RKO (cell line): ENCODE results near the gene DNTTIP2.
"Not testable (repeated sequence)": the region's sequence is repeated elsewhere in the genome, so short reads cannot be mapped to it uniquely, and the experiment has no call there.

Experiments used
- DNase-seq: peaks from one replicate; pipeline ENCODE4 v3.0.0-alpha.2; 2016; ENCODE audit warnings: low spot score

DNTTIP2 gene, protein sequence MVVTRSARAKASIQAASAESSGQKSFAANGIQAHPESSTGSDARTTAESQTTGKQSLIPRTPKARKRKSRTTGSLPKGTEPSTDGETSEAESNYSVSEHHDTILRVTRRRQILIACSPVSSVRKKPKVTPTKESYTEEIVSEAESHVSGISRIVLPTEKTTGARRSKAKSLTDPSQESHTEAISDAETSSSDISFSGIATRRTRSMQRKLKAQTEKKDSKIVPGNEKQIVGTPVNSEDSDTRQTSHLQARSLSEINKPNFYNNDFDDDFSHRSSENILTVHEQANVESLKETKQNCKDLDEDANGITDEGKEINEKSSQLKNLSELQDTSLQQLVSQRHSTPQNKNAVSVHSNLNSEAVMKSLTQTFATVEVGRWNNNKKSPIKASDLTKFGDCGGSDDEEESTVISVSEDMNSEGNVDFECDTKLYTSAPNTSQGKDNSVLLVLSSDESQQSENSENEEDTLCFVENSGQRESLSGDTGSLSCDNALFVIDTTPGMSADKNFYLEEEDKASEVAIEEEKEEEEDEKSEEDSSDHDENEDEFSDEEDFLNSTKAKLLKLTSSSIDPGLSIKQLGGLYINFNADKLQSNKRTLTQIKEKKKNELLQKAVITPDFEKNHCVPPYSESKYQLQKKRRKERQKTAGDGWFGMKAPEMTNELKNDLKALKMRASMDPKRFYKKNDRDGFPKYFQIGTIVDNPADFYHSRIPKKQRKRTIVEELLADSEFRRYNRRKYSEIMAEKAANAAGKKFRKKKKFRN

DNA sequence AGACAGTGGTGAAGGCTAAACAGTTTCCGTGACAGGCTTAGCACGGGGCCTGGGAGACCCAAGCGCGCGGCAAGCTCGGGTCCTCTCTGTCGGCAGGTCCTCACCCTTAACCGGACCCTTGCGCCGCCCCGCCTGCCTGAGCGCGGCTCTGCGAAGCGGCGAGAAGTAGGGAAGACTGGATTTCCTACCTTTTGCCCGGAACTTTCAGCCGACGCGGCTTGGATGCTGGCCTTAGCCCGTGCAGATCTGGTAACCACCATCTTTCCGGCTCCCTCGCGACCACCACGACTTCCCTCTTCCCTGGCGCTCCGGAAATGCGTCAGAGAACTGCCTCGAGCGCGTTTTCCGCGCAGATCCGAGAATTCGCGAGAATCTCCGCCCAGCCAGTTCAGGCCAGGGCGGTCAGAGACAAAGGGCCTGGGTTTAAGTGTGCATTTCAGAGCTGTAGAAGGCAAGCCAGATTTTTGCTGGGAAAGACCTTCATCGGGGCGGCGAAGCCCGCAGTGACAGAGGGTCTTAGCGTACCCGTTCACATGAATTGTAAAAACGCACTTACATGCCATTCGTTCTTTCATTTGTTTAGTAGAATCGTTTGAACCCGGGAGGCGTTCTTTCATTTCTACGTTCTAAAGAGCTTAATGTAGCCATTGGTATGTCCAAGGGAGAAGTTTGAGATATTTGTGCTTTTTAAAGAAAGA, at the start of gene DNTTIP2:
DNTTIP2 (minus strand) TSS at position 318 of the 698 bp plus-strand sequence; CDS start at position 260, 58 bp downstream.
- peak; percentile 90 for DNase-seq

DNA sequence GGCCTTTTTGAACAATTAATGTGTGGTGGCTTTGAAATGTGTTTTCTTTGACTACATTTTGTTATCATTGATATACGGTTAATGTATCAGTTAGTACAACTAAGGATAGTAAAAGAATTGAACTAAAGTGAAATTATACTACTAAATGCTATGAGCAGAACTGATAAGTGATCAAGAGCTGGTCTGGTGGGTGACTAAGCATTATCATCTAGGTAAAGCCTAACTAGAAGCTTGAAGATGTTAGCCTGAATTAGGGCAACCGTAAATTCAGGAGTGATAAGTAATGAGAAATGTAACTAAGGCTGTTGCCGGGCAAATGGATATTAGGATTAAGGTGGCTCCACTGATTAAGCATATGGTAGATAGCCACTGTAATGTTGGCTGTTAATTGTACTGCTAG, 46.2 kb upstream of the DNTTIP2 start:
- no peak for DNase-seq

DNA sequence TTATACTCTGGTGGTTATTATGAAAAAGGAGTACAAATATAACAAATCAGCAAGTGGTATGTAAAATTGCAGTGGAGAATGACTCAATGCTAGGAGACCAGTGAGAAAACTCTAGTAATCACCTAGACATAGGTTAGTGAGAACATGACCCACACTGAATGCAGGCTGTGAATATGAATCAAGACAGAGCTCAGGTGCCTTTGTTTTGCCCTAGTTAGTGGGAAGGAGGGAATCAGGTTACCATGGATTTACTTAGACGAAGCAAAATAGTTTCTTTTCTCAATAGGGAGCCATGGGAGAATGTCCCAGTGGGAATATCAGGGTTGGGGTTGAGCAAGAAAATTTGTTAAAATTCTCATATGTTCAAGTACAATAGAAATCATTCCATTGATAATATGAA, 40.8 kb upstream of the DNTTIP2 start:
- no peak for DNase-seq

DNA sequence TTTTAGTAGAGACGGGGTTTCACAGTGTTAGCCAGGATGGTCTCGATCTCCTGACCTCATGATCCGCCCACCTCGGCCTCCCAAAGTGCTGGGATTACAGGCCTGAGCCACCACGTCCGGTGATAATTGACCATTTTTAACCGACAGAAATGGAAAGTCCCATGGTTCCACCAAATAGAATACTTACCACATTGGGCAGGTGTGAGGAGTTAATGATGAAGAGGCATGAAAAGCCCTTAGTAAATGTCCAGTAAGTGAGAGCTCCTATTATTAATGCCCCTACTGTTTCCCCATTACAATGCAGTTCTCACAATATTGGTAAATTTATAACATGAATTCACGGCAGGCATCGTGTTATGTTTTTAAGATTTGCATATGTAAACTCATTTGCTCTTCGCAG, 38.3 kb upstream of the DNTTIP2 start:
- no peak for DNase-seq

DNA sequence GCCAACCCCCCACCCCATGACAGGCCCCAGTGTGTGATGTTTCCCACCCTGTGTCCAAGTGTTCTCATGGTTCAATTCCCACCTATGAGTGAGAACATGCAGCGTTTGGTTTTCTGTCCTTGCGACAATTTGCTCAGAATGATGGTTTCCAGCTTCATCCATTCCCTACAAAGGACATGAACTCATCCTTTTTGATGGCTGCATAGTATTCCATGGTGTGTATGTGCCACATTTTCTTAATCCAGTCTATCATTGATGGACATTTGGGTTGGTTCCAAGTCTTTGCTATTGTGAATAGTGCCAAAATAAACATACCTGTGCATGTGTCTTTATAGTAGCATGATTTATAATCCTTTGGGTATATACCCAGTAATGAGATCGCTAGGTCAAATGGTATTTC, 31.9 kb upstream of the DNTTIP2 start:
- not testable (repeated sequence) for DNase-seq

DNA sequence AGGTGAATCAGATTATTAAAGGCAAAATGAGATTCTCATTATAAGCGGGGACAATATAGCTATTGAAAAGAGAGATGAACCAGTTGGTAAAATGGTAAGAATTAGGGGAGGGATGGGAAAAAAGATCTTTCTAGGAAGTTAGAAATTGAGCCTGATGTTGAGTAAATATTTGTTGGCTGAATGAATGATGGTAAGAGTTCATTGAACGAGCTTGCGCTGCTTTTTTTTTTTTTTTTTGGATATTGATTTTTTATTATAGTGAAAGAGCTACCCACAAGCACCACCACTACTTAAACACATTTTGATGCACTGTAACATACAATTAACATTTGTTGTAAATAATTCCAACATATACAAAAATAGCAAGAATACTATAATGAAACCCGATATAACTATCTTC, 31.3 kb upstream of the DNTTIP2 start:
- no peak for DNase-seq

DNA sequence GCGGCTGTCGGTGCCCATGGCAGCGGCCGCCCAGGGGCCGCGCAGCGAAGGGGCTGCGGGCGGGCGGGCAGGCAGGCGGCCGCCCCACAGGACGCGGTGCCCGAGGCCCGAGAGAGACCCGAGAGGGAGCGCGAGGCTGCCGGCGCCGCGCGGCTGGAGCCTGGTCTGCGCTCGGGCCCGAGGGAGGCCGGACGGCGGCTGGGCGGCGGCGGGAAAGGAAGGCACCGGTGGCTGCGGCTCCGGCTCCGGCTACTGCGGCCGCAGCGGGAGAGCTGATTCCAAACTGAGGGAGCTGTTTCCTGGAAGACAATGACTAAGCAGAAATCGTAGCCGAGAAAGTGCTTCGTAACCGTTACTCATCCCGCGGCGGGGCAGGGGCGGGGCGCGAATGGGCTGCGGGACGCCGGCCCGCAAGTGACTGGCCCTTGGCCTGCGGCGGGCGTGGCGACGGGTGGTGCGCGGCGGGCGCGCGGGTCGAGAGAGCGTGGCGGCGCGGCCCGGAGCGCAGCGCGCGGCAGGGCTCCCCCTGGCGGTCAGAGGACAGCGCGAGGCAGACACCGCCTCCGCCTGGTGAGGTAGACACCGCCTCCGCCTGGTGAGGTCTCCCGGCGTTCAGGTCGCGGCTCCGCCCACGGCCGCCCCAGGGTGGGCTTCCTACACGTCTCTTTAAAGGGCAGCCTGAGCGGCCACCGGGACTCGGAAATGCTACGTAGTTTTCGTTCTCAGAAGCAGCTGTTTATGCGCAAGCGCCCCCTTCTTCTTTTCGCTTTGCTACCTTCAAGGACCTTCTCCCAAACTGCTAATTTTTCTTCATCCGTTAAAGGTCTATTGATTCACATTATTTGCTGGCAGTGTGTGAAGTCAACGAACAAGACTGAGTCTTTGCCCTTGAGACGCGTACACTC, 30.4 kb upstream of the DNTTIP2 start, which contains the start of gene GCLM:
GCLM (minus strand) TSS at position 285 of the 905 bp plus-strand sequence; CDS start at position 18, 267 bp downstream.
- peak; percentile 96 for DNase-seq

DNA sequence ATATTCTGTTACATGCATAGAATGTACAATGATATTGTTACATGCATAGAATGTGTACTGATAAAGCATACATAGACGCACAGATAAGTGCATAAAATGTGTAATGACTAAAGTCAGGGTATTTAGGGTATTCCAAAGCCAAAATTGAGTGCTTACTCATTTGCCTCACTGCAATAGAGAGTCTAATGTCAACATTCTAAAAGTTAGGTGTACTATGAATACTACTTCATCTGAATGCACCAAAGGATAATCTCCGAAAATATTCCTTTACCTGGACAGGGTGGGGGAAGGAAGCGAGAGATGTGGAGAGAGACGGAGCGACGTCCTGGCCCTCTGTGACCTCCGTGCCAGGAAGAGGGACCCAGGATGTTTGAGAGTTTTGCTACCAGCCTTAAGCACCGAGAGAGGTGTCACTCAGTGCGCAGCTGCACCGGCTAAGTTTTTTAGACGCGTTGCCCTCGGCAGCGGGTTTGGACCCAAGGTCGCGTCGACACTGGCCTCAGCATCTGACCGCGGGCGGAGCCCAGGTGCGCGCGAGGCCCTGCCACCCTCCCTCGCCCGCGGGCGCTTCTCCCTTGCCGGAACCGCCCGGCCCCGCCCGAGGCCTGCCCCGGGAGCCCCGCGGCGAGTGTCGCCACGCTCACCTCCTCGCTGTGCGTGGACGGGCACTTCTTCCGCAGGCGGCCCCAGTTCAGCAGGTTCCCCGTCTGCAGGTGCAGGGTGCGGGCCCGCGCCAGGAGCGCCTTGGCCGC, 29.6 kb upstream of the DNTTIP2 start:
- peak; percentile 53 for DNase-seq

DNA sequence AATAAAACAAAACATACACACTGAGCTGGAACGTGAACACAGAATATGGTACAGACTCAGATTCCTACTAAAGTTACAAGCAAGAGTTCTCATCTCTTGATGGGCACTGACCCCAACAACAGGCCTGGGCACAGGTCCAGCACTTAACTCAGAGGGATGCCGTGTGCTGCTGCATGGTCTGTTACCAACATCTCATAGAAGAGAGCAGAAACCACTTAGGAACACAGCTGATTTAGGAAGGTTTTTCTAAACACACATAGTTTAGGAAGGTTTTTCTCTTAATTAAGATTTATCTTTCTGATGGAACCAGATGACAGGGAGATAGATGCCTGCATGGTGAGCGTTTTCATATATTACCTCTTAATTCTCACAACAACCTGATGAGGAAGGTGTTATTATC, 28.7 kb upstream of the DNTTIP2 start:
- peak; percentile 75 for DNase-seq

DNA sequence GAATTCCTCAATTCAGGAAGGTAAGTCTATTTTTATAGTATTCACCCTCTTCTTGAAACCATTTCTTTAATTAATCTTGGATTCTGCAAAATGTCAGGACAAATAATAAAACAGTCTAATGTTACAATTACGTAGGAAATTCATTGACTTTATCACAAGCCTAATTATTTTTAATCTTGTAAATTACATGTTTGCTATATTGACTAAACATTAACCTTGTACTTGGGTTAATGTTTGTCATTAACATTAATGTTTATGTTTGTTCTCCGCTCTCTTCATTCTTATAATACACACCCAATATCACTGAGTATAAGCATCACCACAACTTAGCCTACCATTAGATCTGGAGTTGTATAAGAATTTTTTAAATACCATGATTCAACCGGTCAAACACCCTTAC, 27.5 kb upstream of the DNTTIP2 start:
- no peak for DNase-seq

DNA sequence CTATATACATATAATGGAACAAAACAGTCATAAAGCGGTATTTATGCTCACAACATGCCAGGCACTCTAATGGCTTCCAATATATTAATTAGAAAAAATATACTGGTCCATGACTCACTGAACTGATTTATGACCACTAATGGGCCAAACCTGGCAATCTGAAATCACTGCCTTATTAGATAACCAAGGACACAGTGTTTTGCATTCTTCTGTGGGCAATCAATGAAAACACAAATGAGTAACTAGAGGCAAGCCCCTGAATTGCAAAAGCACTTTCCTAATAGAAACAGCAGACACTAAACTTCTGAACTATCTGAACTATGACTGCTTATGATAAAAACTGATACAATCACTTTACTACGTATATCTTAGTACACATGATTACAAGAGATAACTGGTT, 26.7 kb upstream of the DNTTIP2 start:
- DNase-seq = no peak

DNA sequence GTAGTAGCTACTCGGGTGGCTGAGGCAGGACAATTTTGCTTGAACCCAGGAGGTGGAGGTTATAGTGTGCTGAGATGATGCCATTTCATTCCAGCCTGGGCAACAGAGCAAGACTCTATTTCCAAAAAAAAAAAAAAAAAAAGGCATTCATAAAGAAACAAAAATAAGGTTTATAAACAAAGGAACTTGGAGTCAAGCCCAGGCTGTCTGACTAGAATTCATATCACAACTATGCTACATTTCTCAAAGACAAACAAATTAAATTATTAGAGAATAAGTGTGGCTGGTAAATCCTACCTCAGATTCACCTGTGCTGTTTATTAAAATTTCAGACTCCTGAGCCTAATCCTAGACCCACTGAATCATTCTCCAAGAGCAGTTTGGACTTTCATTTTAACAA, 26.0 kb upstream of the DNTTIP2 start:
- no peak for DNase-seq

DNA sequence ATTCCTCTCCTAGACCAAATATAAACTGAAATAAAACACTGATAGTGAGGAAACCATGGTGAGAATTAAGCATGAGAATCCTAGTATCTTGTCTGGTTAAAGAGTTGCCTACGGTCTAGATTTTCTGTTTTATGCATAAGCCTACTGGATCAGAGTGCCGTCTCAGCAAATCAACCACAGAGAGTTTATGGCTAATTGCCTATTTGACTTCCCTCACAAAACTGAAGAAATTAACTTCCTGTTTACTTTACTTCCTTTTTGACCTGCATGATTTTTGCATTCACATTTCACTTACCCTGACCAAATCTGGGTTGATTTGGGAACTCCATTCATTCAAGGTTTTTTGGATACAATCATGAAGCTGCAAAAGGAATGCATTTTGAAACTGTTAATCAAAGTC, 25.2 kb upstream of the DNTTIP2 start:
- no peak for DNase-seq

DNA sequence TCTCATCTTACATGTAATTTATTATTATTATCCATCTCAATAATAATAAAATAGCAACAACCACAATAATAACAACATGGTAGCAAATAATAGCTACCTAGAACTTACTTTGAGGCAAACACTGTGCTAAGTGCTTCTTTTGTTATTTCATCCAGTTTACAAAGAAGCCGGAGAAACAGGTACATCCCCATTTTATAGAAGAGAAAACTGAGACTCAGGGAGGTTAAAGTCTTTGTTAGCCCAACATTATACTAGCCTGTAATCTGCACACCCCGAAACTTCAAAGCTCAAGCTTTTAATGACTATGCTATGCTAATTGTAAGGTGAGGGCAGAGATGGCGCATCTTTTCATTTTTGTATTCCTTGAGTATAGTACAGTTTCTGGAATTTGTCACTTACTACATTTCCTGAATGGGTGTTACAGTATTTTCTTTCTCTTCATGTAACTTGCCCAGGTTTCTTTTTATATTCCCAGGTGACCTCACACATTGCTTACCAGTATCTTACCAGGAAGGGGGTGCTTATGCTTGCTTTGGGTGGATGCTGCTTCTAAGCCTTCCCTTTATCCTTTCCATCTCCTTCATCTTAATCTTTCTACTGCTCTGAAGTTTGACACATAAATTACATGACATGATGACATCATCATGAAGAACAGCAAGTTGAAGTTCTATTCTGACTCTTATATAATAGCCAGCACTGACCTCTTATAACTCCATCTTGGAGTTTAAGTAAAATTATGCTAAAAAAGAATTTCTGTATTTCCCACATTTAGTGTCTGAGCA, 21.9 kb upstream of the DNTTIP2 start:
- no peak for DNase-seq

DNA sequence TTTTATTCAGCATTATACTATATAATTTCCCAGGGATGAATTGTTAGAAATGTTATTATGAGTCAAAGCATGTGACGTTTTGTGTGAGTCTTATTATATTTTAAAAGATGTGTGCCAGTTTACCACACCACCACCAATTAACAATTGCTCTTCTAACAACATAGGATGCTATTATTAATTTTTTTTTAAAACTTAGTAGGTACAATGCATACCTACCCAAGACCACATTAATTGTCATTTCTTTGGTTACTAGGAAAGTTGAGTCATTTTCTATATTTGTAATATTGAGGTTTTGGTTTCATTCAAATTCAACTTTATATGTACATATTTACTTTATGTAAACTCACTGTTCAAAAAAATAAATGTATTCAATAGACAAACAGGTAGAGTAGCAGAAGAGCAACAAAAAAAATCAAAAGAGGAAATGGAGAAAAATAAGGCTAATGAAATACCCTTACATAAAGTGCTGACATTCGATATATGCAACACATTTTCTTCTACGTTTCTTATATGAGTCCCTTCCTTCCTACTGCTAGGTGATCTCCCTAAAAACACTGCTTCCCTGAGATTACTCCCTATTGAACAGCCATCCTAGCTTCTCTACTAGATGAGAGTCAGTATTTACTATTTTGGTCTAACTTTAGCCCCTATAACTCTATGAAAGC, 20.7 kb upstream of the DNTTIP2 start:
- no peak for DNase-seq

DNA sequence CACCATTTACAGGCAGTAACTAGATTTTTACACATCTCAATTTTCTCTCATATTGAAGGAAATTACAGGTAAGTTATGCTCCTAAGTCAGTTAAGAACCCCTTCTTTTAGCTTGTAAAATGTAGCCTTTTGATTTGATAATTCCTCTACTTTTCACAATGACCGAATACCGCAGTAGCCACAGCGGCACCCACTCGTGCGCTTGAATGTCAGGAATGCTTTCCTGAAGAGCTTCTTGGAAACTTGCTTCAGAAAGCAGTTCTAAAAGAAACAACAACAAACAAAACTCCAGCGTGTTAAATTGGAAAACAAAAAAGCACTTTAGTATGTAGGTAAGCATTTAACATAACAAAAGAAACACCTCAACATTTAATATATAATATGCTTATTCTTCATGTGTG, 9.9 kb upstream of the DNTTIP2 start:
- DNase-seq = no peak

DNA sequence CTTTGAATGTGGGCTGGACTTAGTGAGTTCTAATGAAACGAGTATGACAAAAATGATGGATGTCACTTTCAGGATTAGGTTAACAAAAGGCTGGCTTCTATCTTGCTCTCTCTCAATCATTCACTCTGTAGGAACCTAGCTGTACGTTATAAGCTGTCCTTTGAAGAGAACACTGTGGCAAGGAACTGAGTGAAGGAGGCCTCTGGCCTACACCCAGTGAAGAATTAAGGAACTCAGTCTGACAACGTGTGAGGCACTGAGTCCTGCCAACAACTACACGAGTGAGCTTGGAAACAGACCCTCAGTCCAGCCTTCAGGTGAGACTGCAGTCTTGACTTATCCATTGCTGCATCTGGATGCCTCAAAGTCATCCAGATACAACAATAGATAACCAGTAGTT, 3.3 kb upstream of the DNTTIP2 start:
- no peak for DNase-seq

DNA sequence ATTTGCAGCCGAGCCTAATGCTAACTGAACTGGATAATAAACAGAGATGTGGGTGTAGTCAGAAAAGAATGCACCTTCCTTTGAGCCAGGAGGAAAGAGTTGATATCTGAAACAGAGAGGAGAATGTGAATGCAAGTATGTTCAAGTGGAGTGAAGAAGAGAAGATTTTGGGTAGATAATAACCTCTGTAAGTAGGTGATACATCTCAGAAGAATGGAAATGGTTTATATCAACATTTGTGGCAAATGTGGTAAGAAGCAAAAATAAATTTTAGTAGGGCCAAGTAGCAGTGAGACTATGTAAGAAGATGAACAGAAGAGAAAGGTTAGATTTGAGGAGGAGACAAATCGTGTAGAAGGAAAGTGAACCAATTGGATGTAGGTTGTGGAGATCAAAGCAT, 1.7 kb upstream of the DNTTIP2 start:
- DNase-seq = no peak

DNA sequence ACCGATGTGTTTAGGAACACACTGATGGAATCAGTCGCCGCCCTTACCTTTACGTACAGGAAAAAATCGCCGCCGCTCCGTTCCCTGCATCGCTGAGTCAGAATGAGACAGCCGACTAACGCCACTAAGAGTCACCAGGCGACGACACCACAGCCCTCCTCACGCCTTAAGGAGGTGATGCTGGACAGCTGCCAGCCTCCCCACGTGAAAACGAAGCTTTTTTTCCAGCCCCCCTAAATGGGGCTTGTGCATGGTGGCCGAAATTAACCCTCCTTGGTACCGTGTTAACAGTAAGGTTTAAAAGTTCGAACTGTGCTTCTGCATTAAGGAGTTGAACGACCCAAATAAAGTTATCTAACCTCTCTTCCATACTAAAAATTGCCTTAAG, 511 bp downstream of the DNTTIP2 start:
- DNase-seq = peak; percentile 86

DNA sequence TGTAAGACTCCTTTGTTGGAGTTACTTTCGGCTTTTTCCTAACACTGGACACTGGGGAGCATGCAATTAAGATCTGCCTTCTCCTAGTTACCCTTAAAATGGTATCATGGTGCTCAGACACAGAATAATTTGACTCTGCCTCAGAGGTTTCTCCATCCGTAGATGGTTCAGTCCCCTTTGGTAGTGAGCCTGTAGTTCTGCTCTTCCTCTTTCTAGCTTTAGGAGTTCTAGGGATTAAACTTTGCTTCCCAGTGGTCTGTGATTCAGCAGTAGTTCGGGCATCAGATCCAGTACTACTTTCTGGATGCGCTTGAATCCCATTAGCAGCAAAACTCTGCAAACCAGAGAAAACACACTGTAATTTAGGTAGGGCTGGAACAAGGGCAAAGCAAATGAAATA, 1.5 kb downstream of the DNTTIP2 start:
- no peak for DNase-seq
